ENCODE results near the gene ATXN7. TPM values are rescaled to one million over a fixed set of nuclear protein-coding genes. Genes with fewer than 3 reads are reported as not detected.

The ATXN7 gene
- total and polyA plus RNA-seq, 2 of the 13 experiments (the other 11 are each of a cell fraction or from before 2014, with no cell fraction given), result 13.8 to 20.0 TPM

DNA sequence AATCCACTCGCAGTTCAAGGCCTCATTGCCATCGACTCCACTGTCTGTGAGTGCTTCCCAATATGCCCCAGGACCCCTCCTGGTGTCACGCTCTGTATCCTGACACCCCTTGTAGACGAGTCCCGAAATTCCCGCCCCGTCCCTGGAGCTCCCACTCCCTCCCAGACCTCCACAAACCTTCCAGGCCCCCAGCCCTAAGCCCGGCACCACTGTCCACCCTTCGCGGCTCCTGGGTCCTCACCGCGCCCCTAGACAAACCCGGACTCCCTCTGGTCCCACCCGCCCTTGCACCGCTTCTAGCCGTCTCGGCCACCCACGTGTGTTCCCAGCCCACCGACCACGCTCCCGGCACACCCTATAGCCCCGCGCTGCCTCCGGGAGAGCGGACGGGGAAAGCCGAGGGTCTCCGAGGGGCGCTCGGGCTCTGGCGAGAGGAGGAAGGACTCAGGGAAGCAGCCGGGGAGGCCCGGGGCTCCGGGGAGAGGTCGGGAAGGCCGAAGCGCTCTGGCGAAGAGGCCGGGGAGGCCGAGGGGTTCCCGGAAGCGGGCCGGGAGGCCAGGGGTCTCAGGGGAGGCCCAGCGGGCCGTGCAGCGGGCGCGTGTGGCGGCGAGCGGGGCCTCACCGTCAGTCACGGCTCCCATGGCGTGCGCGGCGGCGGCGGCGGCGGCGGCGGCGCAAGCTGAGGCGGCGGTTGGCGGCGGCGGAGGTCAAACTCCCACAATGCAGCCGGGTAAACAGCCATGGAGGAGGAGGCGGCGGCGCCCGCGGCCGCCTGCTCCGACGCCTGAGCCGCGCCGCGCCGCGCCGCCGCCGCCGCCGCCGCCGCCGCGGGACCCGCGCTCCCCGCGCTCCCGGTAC is at the start of gene ATXN7, which contains the start of gene THOC7 (continued):
- 0 out of 2 replicates have a peak, but pooled peaks have one; percentile 30 for TF ChIP-seq PCBP1 (IDR thresholded peaks at IDR 0.05; ENCODE audit: borderline replicate concordance, low read depth, low read length)
- TF ChIP-seq, protein P1, sequence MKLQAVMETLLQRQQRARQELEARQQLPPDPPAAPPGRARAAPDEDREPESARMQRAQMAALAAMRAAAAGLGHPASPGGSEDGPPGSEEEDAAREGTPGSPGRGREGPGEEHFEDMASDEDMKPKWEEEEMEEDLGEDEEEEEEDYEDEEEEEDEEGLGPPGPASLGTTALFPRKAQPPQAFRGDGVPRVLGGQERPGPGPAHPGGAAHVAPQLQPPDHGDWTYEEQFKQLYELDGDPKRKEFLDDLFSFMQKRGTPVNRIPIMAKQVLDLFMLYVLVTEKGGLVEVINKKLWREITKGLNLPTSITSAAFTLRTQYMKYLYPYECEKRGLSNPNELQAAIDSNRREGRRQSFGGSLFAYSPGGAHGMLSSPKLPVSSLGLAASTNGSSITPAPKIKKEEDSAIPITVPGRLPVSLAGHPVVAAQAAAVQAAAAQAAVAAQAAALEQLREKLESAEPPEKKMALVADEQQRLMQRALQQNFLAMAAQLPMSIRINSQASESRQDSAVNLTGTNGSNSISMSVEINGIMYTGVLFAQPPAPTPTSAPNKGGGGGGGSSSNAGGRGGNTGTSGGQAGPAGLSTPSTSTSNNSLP (IDR thresholded peaks at IDR 0.05; ENCODE audit: low read depth, low read length), result no peak

DNA sequence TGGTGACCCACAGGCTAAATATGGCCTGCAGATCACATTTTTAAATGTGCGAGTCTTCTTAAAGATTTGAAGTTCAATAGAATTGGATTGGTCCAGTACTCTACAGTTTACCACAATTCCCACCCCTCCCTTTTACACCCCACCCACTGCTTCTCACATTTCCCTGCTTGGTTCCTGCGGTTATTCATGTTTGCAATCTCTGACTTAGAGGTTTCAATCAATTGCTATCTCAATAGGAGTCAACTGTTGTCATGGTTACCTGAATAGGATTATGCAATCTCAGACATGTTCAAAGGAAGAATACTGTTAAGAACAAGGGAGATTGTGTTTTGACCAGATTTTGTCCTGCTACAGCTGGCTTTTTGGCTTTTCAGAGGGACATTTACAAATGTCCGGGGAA is 49.4 kb upstream of the ATXN7 start:
- BruUV-seq (replicated peaks), result no TSS peak
- Histone ChIP-seq H4K20me1 (ENCODE audit: insufficient read depth, low read length) (no peaks in the 10 kb centered on the region), H3K4me1 (ENCODE audit: insufficient read depth, low read length) (peaks cover 19% of the 10 kb centered on the region), H3K9me3 (ENCODE audit: low read length) (no peaks in the 10 kb centered on the region), H3K36me3 (replicated peaks in 1 of 2; ENCODE audit: control insufficient read depth in 1 of 2, insufficient read depth in 2 of 2, low read length in 2 of 2) (no peaks in the 10 kb centered on the region), H2AFZ (ENCODE audit: low read length) (no peak overlapping the region), H3K27me3 (ENCODE audit: control insufficient read depth in 1 of 2, insufficient read depth in 2 of 2, low read length in 2 of 2) (no peaks in the 10 kb centered on the region), H3K79me2 (ENCODE audit: insufficient read depth, low read length) (no peaks in the 10 kb centered on the region), H3K4me2 (ENCODE audit: low read depth, low read length) (no peak overlapping the region), H3K9ac (ENCODE audit: insufficient read depth, low read depth, low read length) (no peak overlapping the region), H3K4me3 (replicated peaks in 1 of 3; ENCODE audit: insufficient read depth in 1 of 3, low read depth in 2 of 3, low read length in 3 of 3) (no peak overlapping the region), H3K27ac (ENCODE audit: extremely low read length, insufficient read depth, low read length) (no peak overlapping the region)
- ChIA-PET POLR2A (no interaction called here), CTCF (ENCODE audit: low intra/inter-chr PET ratio, low total read pairs) (no interaction called here)
- intact Hi-C loops (cut with micrococcal nuclease; ENCODE audit: unreplicated experiment), result no loop called here
- ATAC-seq (peak; percentile 49), FAIRE-seq (no peak), DNase-seq (ENCODE audit: low spot score) (peak; percentile 64)
- in situ Hi-C loops (cut with HindIII; ENCODE audit: extremely low pct_ligation_motif_present, low pct_unique_long_range_greater_than_20kb), result loop anchor here (25.0 kb wide), 1 partner anchor 1177 kb away; no protein-coding TSS in a partner anchor
- WGBS (ENCODE audit: low lambda C conversion rate), result 29% methylated on average over 3 of the region's 3 CpGs
- TF ChIP-seq ZNF761 (CRISPR knock-in tag; conservative IDR thresholded peaks at IDR 0.05), result no peak
- no peak for TF ChIP-seq GFI1 (CRISPR knock-in tag; IDR thresholded peaks at IDR 0.05; ENCODE audit: borderline replicate concordance)
- no peak for TF ChIP-seq MLLT10 (CRISPR knock-in tag; IDR thresholded peaks at IDR 0.05)
- TF ChIP-seq HMG20A (CRISPR knock-in tag; IDR thresholded peaks at IDR 0.05; ENCODE audit: borderline replicate concordance), result no peak
- no peak for TF ChIP-seq ZSCAN25 (CRISPR knock-in tag; IDR thresholded peaks at IDR 0.05)
- no peak for TF ChIP-seq ZNF558 (CRISPR knock-in tag; IDR thresholded peaks at IDR 0.05; ENCODE audit: borderline replicate concordance)
- TF ChIP-seq ZNF792 (CRISPR knock-in tag; IDR thresholded peaks at IDR 0.05), result 0 out of 2 replicates have a peak, but pooled peaks have one; percentile 25
- TF ChIP-seq ZFP36 (IDR thresholded peaks at IDR 0.05; ENCODE audit: borderline replicate concordance, low read depth, low read length, partially characterized antibody), result no peak
- no peak for TF ChIP-seq TEAD2 (CRISPR knock-in tag; IDR thresholded peaks at IDR 0.05)
- no peak for TF ChIP-seq ETV6 (CRISPR knock-in tag; conservative IDR thresholded peaks at IDR 0.05)
- TF ChIP-seq MED13 (CRISPR knock-in tag; IDR thresholded peaks at IDR 0.05), result no peak
- no peak for TF ChIP-seq DNMT1 (CRISPR knock-in tag; IDR thresholded peaks at IDR 0.05)
- TF ChIP-seq NKX3-1 (CRISPR knock-in tag; IDR thresholded peaks at IDR 0.05), result no peak
- TF ChIP-seq HMG20B (CRISPR knock-in tag; conservative IDR thresholded peaks at IDR 0.05), result no peak
- peak; percentile 19; the same call in 1 of the 2 replicates for TF ChIP-seq RFX5 (IDR thresholded peaks at IDR 0.05; ENCODE audit: low read depth, low read length)
- 0 out of 2 replicates have a peak, but pooled peaks have one; percentile 11 for TF ChIP-seq SOX5 (CRISPR knock-in tag; IDR thresholded peaks at IDR 0.05; ENCODE audit: borderline replicate concordance)

Measured in HepG2 (cell line).